ENCODE data around the gene SCAMP1.

The SCAMP1 gene

GRCh38 chr5:78501411-78502352 is 141.3 kb downstream of the SCAMP1 start:
- Histone ChIP-seq H3K36me3 (no peaks in the 10 kb centered on the region; the same call in 1 of the 2 replicates), H3K9me3 (no peaks in the 10 kb centered on the region), H3K27me3 (no peaks in the 10 kb centered on the region), H3K4me3 (ENCODE audit: low read depth, low read length) (no peak overlapping the region), H3K4me1 (peaks cover 26% of the 10 kb centered on the region)
- no peak for DNase-seq
- TF ChIP-seq CTCF (IDR thresholded peaks at IDR 0.05; ENCODE audit: low read depth, low read length): no peak

- H3K4me1 ChIP-seq: peaks cover 26% of the 10 kb centered on the region
- TF ChIP-seq CTCF (IDR thresholded peaks at IDR 0.05; ENCODE audit: low read depth, low read length): no peak
- no peaks in the 10 kb centered on the region for H3K27me3 ChIP-seq
- DNase-seq: no peak
- no peak overlapping the region for H3K4me3 ChIP-seq (ENCODE audit: low read depth, low read length)
- H3K9me3 ChIP-seq: no peaks in the 10 kb centered on the region
- no peaks in the 10 kb centered on the region for H3K36me3 ChIP-seq
Measured at GRCh38 chr5:78503958-78504653, 143.7 kb downstream of the SCAMP1 start.

GRCh38 chr5:78504704-78505677 is 144.6 kb downstream of the SCAMP1 start:
- Histone ChIP-seq H3K36me3 (no peaks in the 10 kb centered on the region), H3K4me3 (ENCODE audit: low read depth, low read length) (peak overlapping the region; percentile 23; the same call in 1 of the 2 replicates), H3K27me3 (no peaks in the 10 kb centered on the region), H3K9me3 (no peaks in the 10 kb centered on the region), H3K4me1 (peaks cover 33% of the 10 kb centered on the region)
- peak; percentile 91 for DNase-seq
- 0 out of 2 replicates have a peak, but pooled peaks have one; percentile 1 for TF ChIP-seq CTCF (IDR thresholded peaks at IDR 0.05; ENCODE audit: low read depth, low read length)

- no peak for TF ChIP-seq CTCF (IDR thresholded peaks at IDR 0.05; ENCODE audit: low read depth, low read length)
- H3K4me1 ChIP-seq: peaks cover 33% of the 10 kb centered on the region
- no peaks in the 10 kb centered on the region for H3K9me3 ChIP-seq
Measured at GRCh38 chr5:78505860-78506259, 145.4 kb downstream of the SCAMP1 start.

GRCh38 chr5:78506261-78507024 is 146.0 kb downstream of the SCAMP1 start:
- H3K4me1 ChIP-seq: peaks cover 37% of the 10 kb centered on the region
- no peaks in the 10 kb centered on the region for H3K27me3 ChIP-seq
- no peaks in the 10 kb centered on the region for H3K9me3 ChIP-seq
- TF ChIP-seq CTCF (IDR thresholded peaks at IDR 0.05; ENCODE audit: low read depth, low read length): no peak
- DNase-seq: no peak
- no peak overlapping the region for H3K4me3 ChIP-seq (ENCODE audit: low read depth, low read length)
- H3K36me3 ChIP-seq: no peaks in the 10 kb centered on the region

More at GRCh38 chr5:78505860-78506259, 145.4 kb downstream of the SCAMP1 start:
- peak; percentile 43 for DNase-seq
- Histone ChIP-seq H3K27me3 (no peaks in the 10 kb centered on the region), H3K36me3 (no peaks in the 10 kb centered on the region), H3K4me3 (ENCODE audit: low read depth, low read length) (no peak overlapping the region)

Data from BE2C (cell line).